Thyroid gland (tissue), 4 donors: ENCODE results near the gene SRSF3.

Experiments used
- CTCF ChIP-seq, 6 experiments: fragments of 200-600 bp in 3 of 6; fragments of 450-650 bp in 3 of 6; sonication (generic) in 3 of 6; IDR thresholded peaks; one replicate each; pipeline ENCODE4 v1.5.1; 2016 to 2019; ENCODE audit warnings: antibody characterized with exemption in 6 of 6, mild to moderate bottlenecking in 2 of 6, inconsistent platforms in 1 of 6, moderate library complexity in 1 of 6
- POLR2A ChIP-seq, 2 donors: fragments of 450-650 bp; IDR thresholded peaks; one replicate each; pipeline ENCODE4 v1.6.1; 2017; ENCODE audit warnings: antibody characterized with exemption in 2 of 2, mild to moderate bottlenecking in 2 of 2, moderate library complexity in 1 of 2

DNA sequence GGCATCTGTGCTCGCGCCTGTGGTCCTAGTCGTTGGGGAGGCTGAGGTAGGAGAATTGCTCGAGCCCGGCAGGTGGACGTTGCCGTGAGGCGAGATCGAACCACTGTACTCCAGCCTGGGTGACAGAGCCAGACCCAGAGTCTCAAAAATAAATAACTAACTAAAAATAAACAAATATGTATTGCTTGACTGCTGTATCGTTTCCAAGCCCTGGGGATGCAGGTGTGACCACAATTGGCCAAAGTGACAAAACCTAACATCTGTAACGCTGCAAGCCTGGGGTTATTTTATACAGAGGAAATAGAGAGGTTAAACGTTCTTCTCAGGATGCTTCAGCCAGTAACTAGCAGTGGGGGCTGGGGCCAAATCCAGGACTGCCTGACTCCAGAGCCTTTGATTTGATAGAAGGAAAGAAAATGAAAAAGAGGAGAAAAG lies 1.9 kb upstream of the SRSF3 start:
- no peak for TF ChIP-seq CTCF (IDR thresholded peaks at IDR 0.05)
- no peak for TF ChIP-seq POLR2A (IDR thresholded peaks at IDR 0.05)
